HK-2 (cell line): ENCODE data around the gene CAPNS1.
"Not testable (repeated sequence)": the region's sequence is repeated elsewhere in the genome, so short reads cannot be mapped to it uniquely, and the experiment has no call there.

Experiments
- DNase-seq: peaks from one replicate; pipeline ENCODE4 v3.0.0-alpha.2; 2018; ENCODE audit not compliant: unreplicated experiment

Gene CAPNS1

DNA sequence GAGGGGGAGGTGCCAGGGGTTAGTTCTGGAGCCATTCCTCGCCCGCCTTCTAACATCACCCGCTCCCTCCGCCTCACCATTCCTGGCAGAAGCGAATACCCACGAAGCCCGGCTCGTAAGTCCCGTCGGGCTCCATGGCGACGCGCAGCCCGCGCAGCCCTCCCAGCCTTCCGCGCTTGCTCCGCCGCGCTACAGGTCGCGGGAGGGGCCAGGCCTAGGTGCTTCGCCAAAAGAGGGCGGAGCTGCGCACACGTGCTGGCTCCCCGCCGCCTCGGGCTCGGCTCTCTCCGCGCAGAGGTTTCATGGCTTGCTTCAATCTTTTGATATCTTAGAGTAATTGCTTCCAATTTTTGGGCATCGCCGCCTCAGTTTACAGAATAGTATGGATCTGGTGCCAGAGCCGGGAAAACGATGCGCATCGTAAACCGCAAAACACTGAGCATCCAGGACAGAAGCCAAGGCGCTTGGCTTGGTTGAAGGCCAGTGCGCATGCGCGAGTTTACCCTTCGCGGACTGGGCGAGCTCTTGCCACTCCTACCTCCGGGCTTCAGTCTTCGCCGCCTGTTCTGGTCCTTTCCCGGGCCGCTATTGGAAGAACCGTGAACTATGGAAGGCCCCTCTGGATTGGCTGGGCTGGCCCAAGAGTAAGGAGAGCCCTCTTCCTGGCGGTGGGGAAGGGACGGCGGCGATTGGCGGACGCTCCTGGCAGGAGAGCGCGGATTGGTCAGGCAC lies 25.0 kb upstream of the CAPNS1 start, which contains the start of gene POLR2I:
POLR2I (minus strand) TSS at position 155 of the 732 bp plus-strand sequence; CDS start at position 136, 19 bp downstream.
- peak; percentile 100 for DNase-seq

DNA sequence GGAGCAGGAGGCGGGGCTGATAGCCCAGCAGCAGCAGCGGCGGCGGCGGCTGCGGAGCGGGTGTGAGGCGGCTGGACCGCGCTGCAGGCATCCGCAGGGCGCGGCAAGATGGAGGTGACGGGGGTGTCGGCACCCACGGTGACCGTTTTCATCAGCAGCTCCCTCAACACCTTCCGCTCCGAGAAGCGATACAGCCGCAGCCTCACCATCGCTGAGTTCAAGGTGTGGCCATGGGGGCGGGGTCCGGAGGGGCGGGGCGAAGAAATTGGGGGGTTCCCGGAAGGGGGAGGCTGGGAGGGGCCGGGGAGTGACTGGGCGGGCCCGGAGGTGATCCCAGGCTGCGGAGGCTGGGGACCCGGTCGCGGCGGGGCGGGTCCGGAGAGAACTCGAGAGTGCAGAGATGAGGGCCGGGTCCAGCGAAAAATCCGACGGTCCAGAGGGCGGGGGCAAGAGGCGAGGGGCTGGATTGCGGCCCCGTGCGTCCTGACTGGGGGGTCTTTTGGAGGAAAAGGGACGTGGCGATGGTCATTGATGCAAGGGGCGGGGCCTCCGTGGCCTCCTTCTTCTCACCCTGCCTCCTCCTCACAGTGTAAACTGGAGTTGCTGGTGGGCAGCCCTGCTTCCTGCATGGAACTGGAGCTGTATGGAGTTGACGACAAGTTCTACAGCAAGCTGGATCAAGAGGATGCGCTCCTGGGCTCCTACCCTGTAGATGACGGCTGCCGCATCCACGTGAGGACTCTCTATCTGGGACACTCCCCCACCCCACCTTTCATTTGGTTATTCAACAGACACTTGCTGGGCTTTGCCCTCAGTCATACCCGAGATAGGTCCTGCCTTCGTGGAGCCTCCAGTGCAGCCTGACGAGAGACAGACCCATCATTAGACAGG lies 24.2 kb upstream of the CAPNS1 start, which contains the start of gene TBCB:
TBCB (plus strand) TSS at position 16 of the 891 bp plus-strand sequence; CDS start at position 109, 93 bp downstream.
- DNase-seq: no peak

DNA sequence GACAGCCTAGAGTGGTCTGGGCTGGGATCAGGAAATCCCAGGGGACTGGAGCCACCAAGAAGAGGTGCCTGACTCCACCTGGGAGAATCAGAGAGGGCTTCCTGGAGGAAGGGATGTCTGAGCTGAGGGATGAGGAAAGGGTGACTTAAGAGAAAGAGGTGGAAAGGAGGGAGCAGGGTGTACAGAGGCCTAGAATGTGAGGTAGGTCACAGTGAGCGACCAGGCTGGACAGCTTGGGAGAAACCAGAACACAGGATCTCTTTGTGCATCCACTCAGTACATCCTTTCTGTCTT lies 23.6 kb upstream of the CAPNS1 start:
- DNase-seq: no peak

DNA sequence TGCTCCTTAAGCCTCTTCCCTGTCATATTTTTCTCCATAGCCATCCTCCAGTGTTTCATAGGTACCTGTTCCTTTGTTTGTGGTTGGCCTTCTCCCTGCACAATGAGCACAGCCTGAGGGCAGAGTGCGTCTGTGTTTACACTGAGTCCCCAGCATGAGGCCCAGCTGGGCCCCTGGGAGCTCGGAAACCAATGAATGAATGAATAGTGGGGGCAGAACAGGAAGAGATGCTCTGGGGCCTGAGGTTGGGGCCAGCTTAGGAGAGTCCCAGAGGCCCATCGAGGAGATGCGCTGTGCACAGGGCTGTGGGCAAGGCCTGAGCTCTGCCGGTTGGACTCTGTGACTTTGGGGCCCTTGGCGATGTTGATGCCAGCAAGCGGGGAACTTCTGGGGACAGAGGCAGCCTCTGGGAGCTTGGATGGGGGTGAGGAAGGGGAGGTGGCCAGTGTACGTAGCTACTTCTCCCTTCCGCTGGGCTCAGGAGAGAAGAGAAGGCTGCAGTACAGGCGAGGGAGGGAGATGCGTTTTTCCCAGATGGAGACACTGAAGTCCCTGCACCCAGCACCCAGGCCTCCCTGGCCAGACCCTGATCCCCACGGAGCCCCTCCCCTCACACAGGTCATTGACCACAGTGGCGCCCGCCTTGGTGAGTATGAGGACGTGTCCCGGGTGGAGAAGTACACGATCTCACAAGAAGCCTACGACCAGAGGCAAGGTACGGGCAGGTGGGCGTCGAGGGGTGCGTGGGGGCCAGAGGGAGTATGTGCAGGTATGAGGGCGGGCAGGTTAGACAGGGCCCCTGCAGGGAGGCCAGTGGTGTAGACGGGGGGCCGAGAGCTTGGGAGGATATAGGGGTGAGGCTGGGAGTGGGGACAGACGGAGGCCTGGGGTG lies 19.5 kb upstream of the CAPNS1 start:
- no peak for DNase-seq

DNA sequence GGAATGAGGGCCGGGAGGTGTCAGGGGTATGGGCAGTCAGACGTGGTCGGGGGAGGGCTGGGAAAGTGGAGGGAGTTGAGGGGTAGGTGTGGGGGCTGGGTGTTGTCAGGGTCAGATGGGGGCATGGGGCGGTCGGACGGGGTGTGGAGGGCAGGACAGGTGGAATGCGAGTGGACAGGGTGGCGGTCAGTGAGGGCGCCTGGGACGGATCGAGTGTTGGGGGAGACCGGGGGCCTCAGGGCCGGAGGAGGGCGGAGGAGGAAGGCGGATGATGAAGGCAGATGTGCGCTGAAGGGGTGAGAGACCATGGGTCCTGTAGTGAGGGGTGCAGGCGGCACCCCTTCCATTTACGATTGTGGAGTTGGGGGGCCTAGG lies 18.9 kb upstream of the CAPNS1 start:
- DNase-seq: no peak

DNA sequence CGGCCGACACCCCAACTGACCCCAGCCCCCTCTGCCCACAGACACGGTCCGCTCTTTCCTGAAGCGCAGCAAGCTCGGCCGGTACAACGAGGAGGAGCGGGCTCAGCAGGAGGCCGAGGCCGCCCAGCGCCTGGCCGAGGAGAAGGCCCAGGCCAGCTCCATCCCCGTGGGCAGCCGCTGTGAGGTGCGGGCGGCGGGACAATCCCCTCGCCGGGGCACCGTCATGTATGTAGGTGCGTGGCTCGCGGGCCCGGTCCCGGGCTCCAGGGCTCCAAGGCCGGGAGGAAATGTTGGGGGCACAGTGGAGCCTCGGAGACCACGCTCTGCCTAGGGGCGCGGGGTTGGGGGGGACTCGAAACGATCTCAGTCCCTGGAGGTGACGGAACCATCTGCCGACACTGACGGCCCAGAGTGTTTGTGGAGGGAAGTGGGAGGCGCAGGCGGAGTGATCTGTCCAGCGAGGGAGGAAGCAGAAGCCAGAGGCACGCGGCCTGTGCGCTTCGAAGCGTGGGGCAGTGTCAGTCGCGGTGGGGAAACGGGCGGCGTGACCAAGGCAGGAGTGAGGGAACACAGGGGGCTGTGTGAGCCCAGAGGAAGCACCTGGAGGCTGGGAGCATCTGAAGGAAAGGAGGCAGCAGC lies 18.3 kb upstream of the CAPNS1 start:
- DNase-seq: no peak

DNA sequence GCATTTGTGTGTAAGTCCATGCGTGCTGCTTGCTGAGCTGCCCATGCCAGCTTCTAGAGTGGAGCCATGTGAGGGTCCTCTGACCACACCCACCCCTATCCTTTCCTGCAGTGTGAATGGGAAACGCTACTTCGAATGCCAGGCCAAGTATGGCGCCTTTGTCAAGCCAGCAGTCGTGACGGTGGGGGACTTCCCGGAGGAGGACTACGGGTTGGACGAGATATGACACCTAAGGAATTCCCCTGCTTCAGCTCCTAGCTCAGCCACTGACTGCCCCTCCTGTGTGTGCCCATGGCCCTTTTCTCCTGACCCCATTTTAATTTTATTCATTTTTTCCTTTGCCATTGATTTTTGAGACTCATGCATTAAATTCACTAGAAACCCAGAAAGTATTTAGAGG lies 14.3 kb upstream of the CAPNS1 start:
- DNase-seq: no peak

DNA sequence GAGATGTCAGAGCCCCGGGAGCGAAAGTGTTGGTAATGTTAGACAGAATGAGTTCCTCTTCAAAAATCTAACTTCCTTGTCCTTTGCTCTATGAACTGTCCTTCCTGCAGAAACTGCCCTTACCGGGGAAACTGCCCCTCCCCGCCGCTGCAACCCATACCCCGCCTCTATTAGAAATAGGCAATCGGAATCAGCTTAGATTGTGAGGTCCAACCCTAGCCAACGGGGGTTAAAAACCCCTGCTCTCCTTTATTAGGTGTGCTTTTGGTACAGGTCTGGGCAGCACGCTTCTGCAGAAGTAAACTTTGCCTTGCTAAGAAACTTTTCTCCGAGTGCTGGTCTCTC lies 11.5 kb upstream of the CAPNS1 start:
- DNase-seq: no peak

DNA sequence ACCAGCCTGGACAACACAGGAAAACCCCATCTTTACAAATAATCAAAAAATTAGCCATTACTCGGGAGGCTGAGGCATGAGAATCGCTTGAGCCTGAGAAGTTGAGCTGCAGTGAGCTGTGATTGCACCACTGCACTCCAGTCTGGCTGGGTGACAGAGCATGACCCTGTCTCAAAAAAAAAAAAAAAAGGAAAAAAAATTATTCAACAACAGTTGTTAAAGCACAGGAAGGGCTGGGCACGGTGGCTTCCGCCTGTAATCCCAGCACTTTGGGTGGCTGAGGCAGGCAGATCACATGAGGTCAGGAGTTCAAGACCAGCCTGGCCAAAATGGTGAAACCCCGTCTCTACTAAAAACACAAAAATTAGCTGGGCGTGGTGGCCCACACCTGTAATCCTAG lies 8.6 kb upstream of the CAPNS1 start:
- DNase-seq: not testable (repeated sequence)

DNA sequence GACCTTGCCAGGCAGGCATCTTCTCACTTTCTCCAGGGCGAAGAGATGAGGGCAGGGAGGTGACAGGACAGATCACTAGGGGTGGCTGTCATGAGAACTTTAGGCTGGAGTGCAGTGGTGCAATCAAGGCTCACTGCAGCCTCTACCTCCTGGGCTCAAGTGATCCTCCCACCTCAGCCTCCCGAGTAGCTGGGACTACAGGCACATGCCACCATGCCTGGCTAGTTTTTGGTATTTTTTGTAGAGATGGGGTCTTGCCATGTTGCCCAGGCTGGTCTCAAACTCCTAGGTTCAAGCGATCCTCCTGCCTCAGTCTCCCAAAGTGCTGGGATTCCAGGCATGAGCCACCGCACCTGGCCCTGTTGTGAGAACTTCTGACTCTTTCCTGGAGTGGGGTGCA lies 5.0 kb upstream of the CAPNS1 start:
- not testable (repeated sequence) for DNase-seq

DNA sequence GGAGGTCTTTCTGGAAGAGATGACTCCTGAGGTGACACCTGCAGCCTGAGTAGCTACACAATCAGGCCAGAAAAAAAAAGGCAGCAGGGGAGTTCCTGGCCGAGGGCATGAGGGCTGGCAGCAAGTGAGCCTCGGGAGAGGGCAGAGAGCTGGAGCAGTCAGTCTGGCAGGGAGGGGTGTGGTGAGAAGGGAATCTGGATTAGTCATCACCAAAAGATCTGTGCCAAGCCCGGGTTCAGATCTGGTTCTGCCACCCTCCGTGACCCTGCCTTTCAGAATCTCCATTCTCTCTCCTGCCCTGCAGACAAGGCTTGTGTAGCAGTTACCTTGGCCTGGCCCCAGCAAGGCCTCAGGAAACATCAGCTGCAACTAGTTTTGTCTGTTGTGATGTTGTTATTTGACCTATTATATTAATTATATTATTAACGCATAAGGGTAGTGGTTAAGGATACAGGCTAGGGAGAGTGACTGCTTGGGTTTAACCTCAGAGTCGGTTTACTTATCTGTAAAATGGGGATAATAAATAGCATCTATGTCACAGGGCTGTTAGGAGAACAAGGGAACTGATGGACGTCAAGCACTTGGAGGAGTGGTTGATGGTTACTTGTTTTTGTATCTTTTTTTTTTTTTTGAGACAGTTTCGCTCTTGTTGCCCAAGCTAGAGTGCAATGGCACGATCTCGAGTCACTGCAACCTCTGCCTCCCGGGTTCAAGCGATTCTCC lies 2.7 kb upstream of the CAPNS1 start:
- DNase-seq: peak; percentile 59

DNA sequence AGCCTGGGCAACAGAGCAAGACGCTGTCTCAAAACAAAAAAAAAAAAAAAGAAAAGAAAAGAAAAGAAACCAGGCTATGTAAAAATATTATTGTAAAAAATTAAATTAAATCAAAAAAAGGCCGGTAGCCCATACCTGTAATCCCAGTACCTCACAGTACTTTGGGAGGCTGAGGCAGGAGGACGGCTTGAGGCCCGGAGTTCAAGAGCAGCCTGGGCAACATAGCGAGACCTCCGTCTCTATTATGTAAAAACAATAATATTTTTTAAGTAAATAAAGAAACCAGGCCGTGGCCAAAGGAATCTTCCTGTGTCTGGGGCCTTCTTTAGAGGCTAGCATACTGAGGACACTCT lies 770 bp upstream of the CAPNS1 start:
- no peak for DNase-seq

DNA sequence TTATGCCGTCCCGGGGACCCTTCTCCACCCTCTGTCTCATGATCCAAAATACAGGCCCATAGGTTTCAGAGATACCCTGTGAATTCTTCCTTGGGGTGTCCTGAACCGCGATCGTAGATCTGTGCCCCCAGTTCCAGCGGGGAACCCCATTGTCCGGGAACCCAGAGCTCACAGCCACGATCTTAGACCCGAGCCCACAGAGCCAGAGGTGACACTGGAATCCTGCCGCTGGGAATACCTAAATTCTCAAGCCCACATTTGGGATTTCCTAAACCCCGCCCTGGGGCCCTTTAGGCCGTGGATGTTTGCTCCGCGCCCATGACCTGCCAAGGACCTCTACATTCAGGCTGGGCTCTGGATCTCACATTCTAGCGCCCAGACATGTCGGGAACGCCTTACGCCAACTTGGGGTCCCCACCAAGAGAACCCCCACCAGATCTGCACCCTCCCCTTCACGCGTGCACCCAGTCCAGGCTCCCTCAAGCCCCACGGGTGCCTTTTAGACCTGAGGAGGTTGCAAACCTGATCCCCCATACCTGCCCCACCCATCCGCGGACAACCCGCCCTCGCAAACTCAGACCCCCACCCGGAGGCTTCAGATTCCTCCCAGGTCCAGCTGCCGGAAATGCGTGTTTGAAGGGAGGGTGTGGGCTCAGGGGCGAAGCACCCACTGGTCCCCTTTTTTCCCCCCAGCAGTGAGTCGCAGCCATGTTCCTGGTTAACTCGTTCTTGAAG lies 605 bp downstream of the CAPNS1 start:
- DNase-seq: peak; percentile 74

DNA sequence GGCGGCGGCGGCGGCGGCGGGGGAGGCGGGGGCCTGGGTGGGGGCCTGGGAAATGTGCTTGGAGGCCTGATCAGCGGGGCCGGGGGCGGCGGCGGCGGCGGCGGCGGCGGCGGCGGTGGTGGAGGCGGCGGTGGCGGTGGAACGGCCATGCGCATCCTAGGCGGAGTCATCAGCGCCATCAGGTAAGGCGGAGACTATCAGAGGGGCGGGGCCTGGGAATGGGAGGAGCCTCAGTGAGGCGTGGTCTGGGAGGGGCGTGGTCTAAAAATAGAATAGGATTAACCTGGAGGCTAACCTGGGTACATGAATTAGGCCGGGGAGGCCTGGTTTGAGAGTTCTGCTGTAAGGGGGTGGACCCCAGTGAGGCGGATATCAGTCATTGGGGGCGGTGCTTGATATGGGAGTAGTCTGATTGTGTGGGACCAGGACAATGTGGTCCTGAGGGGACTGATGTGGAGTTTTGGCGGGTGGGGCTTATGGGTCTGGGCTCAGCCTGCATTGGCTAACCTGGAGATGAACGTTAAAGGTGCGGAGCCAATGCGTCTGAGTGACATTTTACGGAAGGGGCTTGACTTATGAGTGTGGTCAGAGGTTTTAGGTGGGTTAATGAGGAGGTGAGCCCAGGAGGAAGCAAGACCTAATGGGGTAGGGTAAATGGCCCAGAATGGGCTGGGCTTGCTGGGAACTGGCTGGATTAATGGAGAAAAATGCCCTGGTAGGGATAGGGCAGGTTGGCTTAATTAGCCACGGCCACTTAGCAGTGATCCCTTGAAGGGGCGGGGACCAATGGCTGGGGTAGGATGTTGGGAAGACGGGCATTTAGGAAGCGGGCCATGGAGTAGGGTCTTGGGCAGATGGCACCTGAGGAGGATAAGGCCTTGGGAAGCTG lies 1.4 kb downstream of the CAPNS1 start:
- peak; percentile 90 for DNase-seq

DNA sequence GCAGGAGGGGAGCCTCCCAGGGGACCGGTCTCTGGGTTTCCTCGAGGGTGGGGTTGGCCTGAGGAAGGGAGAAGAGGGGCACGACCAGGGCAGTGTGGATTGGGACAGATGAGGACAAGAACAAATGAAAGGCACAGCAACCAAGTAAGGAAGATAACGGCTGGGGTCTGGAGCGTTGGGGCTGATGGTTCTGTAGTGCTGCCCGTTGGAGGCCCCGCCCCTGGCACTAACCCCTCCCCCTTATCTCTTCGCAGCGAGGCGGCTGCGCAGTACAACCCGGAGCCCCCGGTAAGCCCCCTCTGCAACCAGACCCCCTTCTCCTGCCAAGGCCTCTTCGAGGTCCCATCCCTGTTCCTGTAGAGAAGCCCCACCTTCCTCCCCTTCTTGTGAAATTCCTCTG lies 2.2 kb downstream of the CAPNS1 start:
- no peak for DNase-seq

DNA sequence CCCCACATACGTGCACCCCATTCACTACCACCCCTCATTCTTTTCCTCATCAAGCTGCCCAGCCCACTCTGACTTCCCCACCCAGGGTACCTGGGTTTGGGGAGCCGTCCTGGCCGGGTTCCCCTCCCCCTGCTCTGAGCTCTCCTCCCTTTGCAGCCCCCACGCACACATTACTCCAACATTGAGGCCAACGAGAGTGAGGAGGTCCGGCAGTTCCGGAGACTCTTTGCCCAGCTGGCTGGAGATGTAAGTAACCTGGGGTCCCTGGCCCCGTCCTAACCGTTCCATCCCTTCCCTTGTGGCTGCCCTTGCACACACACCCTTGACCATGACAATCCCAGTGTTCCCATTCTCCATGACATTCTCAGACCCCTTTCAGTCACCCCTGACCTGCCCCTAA lies 2.6 kb downstream of the CAPNS1 start:
- no peak for DNase-seq

DNA sequence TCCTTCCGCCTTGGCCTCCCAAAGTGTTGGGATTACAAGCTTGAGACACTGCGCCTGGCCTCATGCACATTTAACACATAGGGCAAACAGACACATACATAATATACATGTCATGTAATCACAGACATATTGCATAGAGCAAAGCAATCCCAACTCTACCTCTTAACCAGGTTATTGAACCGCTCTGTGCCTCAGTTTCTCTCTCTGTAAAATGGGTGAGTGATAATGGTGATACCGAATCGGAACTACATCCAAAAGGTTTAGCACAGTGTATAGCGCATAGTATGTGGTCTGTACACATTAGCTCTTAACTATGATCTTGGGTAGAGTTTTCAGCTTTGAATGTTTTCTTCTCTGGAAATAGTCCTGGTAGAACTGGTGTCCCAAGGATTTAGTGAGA lies 4.8 kb downstream of the CAPNS1 start:
- no peak for DNase-seq

DNA sequence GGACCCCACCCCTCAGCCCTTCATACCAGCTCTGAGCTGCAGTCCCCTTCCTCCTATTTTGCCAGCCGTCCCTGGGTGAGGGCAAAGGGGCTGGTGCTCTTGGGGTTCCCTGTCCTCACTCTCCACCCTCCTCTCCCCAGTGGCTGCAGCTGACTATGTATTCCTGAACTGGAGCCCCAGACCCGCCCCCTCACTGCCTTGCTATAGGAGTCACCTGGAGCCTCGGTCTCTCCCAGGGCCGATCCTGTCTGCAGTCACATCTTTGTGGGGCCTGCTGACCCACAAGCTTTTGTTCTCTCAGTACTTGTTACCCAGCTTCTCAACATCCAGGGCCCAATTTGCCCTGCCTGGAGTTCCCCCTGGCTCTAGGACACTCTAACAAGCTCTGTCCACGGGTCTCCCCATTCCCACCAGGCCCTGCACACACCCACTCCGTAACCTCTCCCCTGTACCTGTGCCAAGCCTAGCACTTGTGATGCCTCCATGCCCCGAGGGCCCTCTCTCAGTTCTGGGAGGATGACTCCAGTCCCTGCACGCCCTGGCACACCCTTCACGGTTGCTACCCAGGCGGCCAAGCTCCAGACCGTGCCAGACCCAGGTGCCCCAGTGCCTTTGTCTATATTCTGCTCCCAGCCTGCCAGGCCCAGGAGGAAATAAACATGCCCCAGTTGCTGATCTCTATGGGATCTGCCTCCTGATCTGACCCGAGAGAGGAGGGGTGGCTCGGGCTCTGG lies 10.0 kb downstream of the CAPNS1 start:
- no peak for DNase-seq

DNA sequence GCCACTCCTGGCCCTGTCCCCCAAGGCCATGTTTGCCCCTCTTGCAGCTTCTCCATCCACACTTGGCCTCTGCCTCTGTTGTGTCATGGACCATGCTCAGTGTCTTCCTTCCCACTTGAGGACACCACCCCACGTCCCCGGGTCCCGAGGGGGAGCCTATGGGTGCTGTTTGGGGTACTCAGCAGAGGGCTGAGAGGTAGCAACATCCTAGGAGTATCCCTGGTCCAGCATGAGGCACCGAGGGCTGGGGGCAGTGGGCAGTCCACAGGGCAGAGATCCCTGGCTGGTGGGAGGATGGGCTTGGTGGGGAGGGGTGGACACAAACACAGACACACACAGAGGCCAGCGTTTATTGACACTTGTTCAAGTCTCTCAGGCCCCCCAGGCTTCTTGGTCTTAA lies 10.7 kb downstream of the CAPNS1 start:
- no peak for DNase-seq
